WTC11 (cell line): ENCODE results near the gene TTLL12. TPM values are rescaled to one million over a fixed set of nuclear protein-coding genes. Genes with fewer than 3 reads are reported as not detected.

Experiments
- ATAC-seq: fragments of 200-7000 bp; cut with Tn5 transposase; 2 replicates; pipeline ENCODE4 v1.10.0; 2021; ENCODE audit warnings: mild to moderate bottlenecking, moderate library complexity
- CTCF ChIA-PET: fragments of 300-600 bp; sonication (Branson Sonifier 250); formaldehyde crosslinking; loops from one replicate; lab custom pipeline; 2021; ENCODE audit warnings: antibody characterized with exemption; lab: Charles Lee
- POLR2A ChIA-PET: fragments of 350-600 bp; sonication (Branson Sonifier 250); formaldehyde crosslinking; loops from one replicate; lab custom pipeline; 2021; ENCODE audit warnings: antibody characterized with exemption; lab: Charles Lee
- DNase-seq: peaks from one replicate; pipeline ENCODE4 v3.0.0; 2021; ENCODE audit warnings: low spot score
- H3K27ac Mint-ChIP-seq: 2 replicates; pipeline ENCODE4 v1.8.0; 2021; ENCODE audit warnings: mixed read lengths
- H3K27me3 Mint-ChIP-seq: 2 replicates; pipeline ENCODE4 v1.8.0; 2021; ENCODE audit warnings: low read depth, mild to moderate bottlenecking, moderate library complexity, mixed read lengths
- H3K36me3 Mint-ChIP-seq: 2 replicates; pipeline ENCODE4 v1.8.0; 2021; ENCODE audit warnings: mixed read lengths
- H3K4me1 Mint-ChIP-seq: 2 replicates; pipeline ENCODE4 v1.8.0; 2022; ENCODE audit warnings: mixed read lengths
- H3K4me3 Mint-ChIP-seq: 2 replicates; pipeline ENCODE4 v1.8.0; 2021; ENCODE audit warnings: mild to moderate bottlenecking, moderate library complexity, mixed read lengths
- H3K9me3 Mint-ChIP-seq: 2 replicates; pipeline ENCODE4 v1.8.0; 2021; ENCODE audit warnings: mixed read lengths
- CREB1 ChIP-seq: sonication (generic); formaldehyde crosslinking; IDR thresholded peaks from 2 replicates; pipeline ENCODE4 v1.8.0; 2023; ENCODE audit warnings: mild to moderate bottlenecking, missing genetic modification reagents
- CTCF ChIP-seq: fragments of 200-600 bp; IDR thresholded peaks from 2 replicates; pipeline ENCODE4 v1.8.0; 2022; ENCODE audit warnings: antibody characterized with exemption
- E2F5 ChIP-seq: sonication (generic); formaldehyde crosslinking; IDR thresholded peaks from 2 replicates; pipeline ENCODE4 v1.8.1; 2022; ENCODE audit warnings: mild to moderate bottlenecking, moderate library complexity, missing genetic modification reagents
- FOXP4 ChIP-seq: sonication (generic); formaldehyde crosslinking; IDR thresholded peaks from 2 replicates; pipeline ENCODE4 v1.8.0; 2022; ENCODE audit warnings: mild to moderate bottlenecking, missing genetic modification reagents
- HMGXB4 ChIP-seq: sonication (generic); formaldehyde crosslinking; IDR thresholded peaks from 2 replicates; pipeline ENCODE4 v1.8.1; 2023; ENCODE audit warnings: mild to moderate bottlenecking, moderate library complexity, missing genetic modification reagents
- IRF1 ChIP-seq: sonication (generic); formaldehyde crosslinking; IDR thresholded peaks from 2 replicates; pipeline ENCODE4 v1.8.0; 2023; ENCODE audit warnings: missing genetic modification reagents
- JAZF1 ChIP-seq: fragments of 250-450 bp; sonication (Bioruptor Pico); IDR thresholded peaks from 2 replicates; pipeline ENCODE4 v1.9.0; 2021; ENCODE audit warnings: moderate library complexity, mild to moderate bottlenecking, inconsistent platforms
- MYBL2 ChIP-seq: sonication (generic); formaldehyde crosslinking; IDR thresholded peaks from 2 replicates; pipeline ENCODE4 v1.8.1; 2023; ENCODE audit warnings: mild to moderate bottlenecking, moderate library complexity, missing genetic modification reagents
- NFATC4 ChIP-seq: fragments of 250-450 bp; sonication (Bioruptor Pico); IDR thresholded peaks from 2 replicates; pipeline ENCODE4 v1.9.0; 2021; ENCODE audit warnings: mild to moderate bottlenecking
- NR3C1 ChIP-seq: sonication (generic); formaldehyde crosslinking; conservative IDR thresholded peaks from 2 replicates; pipeline ENCODE4 v1.8.1; 2023; ENCODE audit warnings: low read depth, mild to moderate bottlenecking, missing genetic modification reagents
- SMAD3 ChIP-seq: sonication (generic); formaldehyde crosslinking; IDR thresholded peaks from 2 replicates; pipeline ENCODE4 v1.8.0; 2022; ENCODE audit warnings: missing genetic modification reagents, mild to moderate bottlenecking, borderline replicate concordance
- TEAD1 ChIP-seq: sonication (generic); formaldehyde crosslinking; IDR thresholded peaks from 2 replicates; pipeline ENCODE4 v1.8.0; 2022; ENCODE audit warnings: mild to moderate bottlenecking, missing genetic modification reagents
- ZNF423 ChIP-seq: fragments of 250-450 bp; sonication (Bioruptor Pico); IDR thresholded peaks from 2 replicates; pipeline ENCODE4 v2.1.2; 2022; ENCODE audit warnings: mild to moderate bottlenecking, moderate library complexity
- total RNA-seq: library from RNA; stranded (reverse); gene quantifications from 3 replicates; pipeline ENCODE4 v1.2.3, GENCODE V29; 2021
- TF ChIP-seq, protein P1 (sequence below): sonication (generic); formaldehyde crosslinking; IDR thresholded peaks from 2 replicates; pipeline ENCODE4 v1.8.0; 2023; ENCODE audit warnings: missing genetic modification reagents, mild to moderate bottlenecking, borderline replicate concordance
- TF ChIP-seq, protein P2 (sequence below): fragments of 250-450 bp; sonication (Bioruptor Pico); IDR thresholded peaks from 2 replicates; pipeline ENCODE4 v1.9.0; 2021; ENCODE audit warnings: moderate library complexity, mild to moderate bottlenecking, inconsistent platforms, borderline replicate concordance
- TF ChIP-seq, protein P3 (sequence below): sonication (generic); formaldehyde crosslinking; IDR thresholded peaks from 2 replicates; pipeline ENCODE4 v1.8.1; 2022; ENCODE audit warnings: low read depth, missing genetic modification reagents, borderline replicate concordance
- TF ChIP-seq, protein P4 (sequence below): sonication (generic); formaldehyde crosslinking; IDR thresholded peaks from 2 replicates; pipeline ENCODE4 v1.8.0; 2022; ENCODE audit warnings: mild to moderate bottlenecking, missing genetic modification reagents
- TF ChIP-seq, protein P5 (sequence below): sonication (generic); formaldehyde crosslinking; IDR thresholded peaks from 2 replicates; pipeline ENCODE4 v1.8.1; 2022; ENCODE audit warnings: missing genetic modification reagents, borderline replicate concordance

Gene TTLL12
- total RNA-seq, 1 experiment from 2014 or later = 134 TPM

DNA sequence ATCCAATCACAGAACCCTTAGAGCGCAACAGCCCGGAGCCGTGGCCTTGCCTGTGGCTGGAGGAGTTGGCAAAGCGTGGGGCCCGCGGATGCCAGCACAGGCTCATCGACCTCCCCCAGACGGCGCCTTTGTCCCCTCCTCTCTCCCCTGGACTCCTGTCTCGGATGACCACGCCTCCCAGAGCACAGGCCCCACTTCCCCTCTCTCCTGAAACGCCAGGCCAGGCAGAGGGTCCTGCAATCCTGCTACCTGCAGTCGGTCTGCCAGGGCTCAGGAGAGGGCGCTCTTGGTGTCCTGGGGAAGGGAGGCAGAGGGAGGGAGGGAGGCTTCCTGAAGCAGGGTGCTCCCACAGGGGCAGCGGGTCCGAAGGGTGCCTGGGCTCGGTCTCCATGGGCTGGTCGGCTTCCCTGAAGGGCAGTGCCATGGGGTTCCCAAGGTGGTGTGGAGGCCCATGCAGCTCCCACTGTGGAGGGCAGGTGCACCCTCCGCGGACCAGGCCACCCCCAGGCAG lies 16.6 kb upstream of the TTLL12 start (continued):
- TF ChIP-seq, protein P1, sequence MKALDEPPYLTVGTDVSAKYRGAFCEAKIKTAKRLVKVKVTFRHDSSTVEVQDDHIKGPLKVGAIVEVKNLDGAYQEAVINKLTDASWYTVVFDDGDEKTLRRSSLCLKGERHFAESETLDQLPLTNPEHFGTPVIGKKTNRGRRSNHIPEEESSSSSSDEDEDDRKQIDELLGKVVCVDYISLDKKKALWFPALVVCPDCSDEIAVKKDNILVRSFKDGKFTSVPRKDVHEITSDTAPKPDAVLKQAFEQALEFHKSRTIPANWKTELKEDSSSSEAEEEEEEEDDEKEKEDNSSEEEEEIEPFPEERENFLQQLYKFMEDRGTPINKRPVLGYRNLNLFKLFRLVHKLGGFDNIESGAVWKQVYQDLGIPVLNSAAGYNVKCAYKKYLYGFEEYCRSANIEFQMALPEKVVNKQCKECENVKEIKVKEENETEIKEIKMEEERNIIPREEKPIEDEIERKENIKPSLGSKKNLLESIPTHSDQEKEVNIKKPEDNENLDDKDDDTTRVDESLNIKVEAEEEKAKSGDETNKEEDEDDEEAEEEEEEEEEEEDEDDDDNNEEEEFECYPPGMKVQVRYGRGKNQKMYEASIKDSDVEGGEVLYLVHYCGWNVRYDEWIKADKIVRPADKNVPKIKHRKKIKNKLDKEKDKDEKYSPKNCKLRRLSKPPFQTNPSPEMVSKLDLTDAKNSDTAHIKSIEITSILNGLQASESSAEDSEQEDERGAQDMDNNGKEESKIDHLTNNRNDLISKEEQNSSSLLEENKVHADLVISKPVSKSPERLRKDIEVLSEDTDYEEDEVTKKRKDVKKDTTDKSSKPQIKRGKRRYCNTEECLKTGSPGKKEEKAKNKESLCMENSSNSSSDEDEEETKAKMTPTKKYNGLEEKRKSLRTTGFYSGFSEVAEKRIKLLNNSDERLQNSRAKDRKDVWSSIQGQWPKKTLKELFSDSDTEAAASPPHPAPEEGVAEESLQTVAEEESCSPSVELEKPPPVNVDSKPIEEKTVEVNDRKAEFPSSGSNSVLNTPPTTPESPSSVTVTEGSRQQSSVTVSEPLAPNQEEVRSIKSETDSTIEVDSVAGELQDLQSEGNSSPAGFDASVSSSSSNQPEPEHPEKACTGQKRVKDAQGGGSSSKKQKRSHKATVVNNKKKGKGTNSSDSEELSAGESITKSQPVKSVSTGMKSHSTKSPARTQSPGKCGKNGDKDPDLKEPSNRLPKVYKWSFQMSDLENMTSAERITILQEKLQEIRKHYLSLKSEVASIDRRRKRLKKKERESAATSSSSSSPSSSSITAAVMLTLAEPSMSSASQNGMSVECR (CRISPR knock-in tag) = no peak
- TF ChIP-seq ZNF423 (CRISPR knock-in tag) = no peak
- TF ChIP-seq NFATC4 = no peak
- 0 out of 2 replicates have a peak, but pooled peaks have one; percentile 34 for TF ChIP-seq CREB1 (CRISPR knock-in tag)
- no peak for TF ChIP-seq IRF1 (CRISPR knock-in tag)
- no peak for TF ChIP-seq TEAD1
- 0 out of 2 replicates have a peak, but pooled peaks have one; percentile 23 for TF ChIP-seq HMGXB4
- TF ChIP-seq JAZF1 = no peak

- H3K27ac Mint-ChIP-seq = peak overlapping the region; percentile 57; the same call in 1 of the 2 replicates
- ChIA-PET CTCF (interaction anchor here (0.6 to 2.7 kb wide), 9 partner anchors 10 to 313 kb away, joined by 3 to 35 read pairs (median 7); partner anchors contain the start of gene TTLL12), POLR2A (no interaction called here)
- no peak overlapping the region for H3K4me3 Mint-ChIP-seq
- H3K36me3 Mint-ChIP-seq = no peaks in the 10 kb centered on the region
- no peak for ATAC-seq
- H3K4me1 Mint-ChIP-seq = peaks cover 9% of the 10 kb centered on the region
- no peaks in the 10 kb centered on the region for H3K27me3 Mint-ChIP-seq
- DNase-seq = no peak
- no peaks in the 10 kb centered on the region for H3K9me3 Mint-ChIP-seq
- TF ChIP-seq FOXP4 (no peak), MYBL2 (CRISPR knock-in tag) (no peak), CTCF (no peak), E2F5 (CRISPR knock-in tag) (no peak), NR3C1 (CRISPR knock-in tag) (no peak), SMAD3 (CRISPR knock-in tag) (no peak)
- TF ChIP-seq, protein P2, sequence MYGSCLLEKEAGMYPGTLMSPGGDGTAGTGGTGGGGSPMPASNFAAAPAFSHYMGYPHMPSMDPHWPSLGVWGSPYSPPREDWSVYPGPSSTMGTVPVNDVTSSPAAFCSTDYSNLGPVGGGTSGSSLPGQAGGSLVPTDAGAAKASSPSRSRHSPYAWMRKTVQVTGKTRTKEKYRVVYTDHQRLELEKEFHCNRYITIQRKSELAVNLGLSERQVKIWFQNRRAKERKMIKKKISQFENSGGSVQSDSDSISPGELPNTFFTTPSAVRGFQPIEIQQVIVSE = no peak
- TF ChIP-seq, protein P3, sequence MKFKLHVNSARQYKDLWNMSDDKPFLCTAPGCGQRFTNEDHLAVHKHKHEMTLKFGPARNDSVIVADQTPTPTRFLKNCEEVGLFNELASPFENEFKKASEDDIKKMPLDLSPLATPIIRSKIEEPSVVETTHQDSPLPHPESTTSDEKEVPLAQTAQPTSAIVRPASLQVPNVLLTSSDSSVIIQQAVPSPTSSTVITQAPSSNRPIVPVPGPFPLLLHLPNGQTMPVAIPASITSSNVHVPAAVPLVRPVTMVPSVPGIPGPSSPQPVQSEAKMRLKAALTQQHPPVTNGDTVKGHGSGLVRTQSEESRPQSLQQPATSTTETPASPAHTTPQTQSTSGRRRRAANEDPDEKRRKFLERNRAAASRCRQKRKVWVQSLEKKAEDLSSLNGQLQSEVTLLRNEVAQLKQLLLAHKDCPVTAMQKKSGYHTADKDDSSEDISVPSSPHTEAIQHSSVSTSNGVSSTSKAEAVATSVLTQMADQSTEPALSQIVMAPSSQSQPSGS (CRISPR knock-in tag) = no peak
- TF ChIP-seq, protein P4, sequence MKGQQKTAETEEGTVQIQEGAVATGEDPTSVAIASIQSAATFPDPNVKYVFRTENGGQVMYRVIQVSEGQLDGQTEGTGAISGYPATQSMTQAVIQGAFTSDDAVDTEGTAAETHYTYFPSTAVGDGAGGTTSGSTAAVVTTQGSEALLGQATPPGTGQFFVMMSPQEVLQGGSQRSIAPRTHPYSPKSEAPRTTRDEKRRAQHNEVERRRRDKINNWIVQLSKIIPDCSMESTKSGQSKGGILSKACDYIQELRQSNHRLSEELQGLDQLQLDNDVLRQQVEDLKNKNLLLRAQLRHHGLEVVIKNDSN (CRISPR knock-in tag) = no peak
- TF ChIP-seq, protein P5, sequence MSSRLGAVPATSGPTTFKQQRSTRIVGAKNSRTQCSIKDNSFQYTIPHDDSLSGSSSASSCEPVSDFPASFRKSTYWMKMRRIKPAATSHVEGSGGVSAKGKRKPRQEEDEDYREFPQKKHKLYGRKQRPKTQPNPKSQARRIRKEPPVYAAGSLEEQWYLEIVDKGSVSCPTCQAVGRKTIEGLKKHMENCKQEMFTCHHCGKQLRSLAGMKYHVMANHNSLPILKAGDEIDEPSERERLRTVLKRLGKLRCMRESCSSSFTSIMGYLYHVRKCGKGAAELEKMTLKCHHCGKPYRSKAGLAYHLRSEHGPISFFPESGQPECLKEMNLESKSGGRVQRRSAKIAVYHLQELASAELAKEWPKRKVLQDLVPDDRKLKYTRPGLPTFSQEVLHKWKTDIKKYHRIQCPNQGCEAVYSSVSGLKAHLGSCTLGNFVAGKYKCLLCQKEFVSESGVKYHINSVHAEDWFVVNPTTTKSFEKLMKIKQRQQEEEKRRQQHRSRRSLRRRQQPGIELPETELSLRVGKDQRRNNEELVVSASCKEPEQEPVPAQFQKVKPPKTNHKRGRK (CRISPR knock-in tag) = no peak
Observed at GRCh38 chr22:43202756-43203410, 15.9 kb upstream of the TTLL12 start.
